ENCODE results near the gene TSPAN4.

TSPAN4 gene

GRCh38 chr11:911031-911889, 68.6 kb downstream of the TSPAN4 start:
- DNase-seq = peak; percentile 73

- no peak for DNase-seq
These were observed 69.2 kb downstream of the TSPAN4 start for GRCh38 chr11:911890-912219.

- no peak for DNase-seq
These were observed 69.6 kb downstream of the TSPAN4 start for GRCh38 chr11:912266-912665.

GRCh38 chr11:913043-913442, 70.4 kb downstream of the TSPAN4 start:
- no peak for DNase-seq

GRCh38 chr11:914204-914603, 71.6 kb downstream of the TSPAN4 start:
- DNase-seq = no peak

- no peak for DNase-seq
These were observed 72.3 kb downstream of the TSPAN4 start for GRCh38 chr11:914747-915501.
